Vagina (tissue), 2 donors: Measurements from ENCODE around the gene POTEH. TPM values are rescaled to one million over a fixed set of nuclear protein-coding genes. Genes with fewer than 3 reads are reported as not detected.
"Not testable (repeated sequence)": the region's sequence is repeated elsewhere in the genome, so short reads cannot be mapped to it uniquely, and the experiment has no call there.

ENCODE experiments used
- DNase-seq, 2 donors: peaks; one replicate each; pipeline ENCODE4 v3.0.0-alpha.2; 2017; ENCODE audit errors: extremely low spot score in 2 of 2
- H3K27ac ChIP-seq: fragments of 200-600 bp; sonication (generic); one replicate; pipeline ENCODE4 v1.5.1; 2019
- H3K27me3 ChIP-seq: fragments of 200-600 bp; sonication (generic); one replicate; pipeline ENCODE4 v1.5.1; 2019
- H3K36me3 ChIP-seq, 2 donors: fragments of 200-600 bp; sonication (generic); one replicate each; pipeline ENCODE4 v1.5.1; 2017 to 2019
- H3K4me1 ChIP-seq: fragments of 200-600 bp; sonication (generic); one replicate; pipeline ENCODE4 v1.5.1; 2019
- H3K4me3 ChIP-seq, 2 donors: fragments of 200-600 bp; sonication (generic); 1 replicate in 1 of 2; 2 replicates in 1 of 2; pipeline ENCODE4 v1.5.1; 2016 to 2019
- H3K9me3 ChIP-seq: fragments of 200-600 bp; sonication (generic); one replicate; pipeline ENCODE4 v1.5.1; 2019
- intact Hi-C: fragments of 100-400 bp; cut with DNase I; formaldehyde crosslinking; loops from one replicate; pipeline ENCODE4 v1.15.1; 2023
- small RNA-seq: library from RNA; depleted of rRNA; stranded (forward); fragments of <200 nt; gene quantifications from one replicate; pipeline ENCODE3, GENCODE V24; 2016
- total RNA-seq: library from RNA; depleted of rRNA; stranded (reverse); fragments of >200 nt; gene quantifications from one replicate; pipeline ENCODE4 v1.2.3, GENCODE V29; 2016

POTEH gene
- total RNA-seq, 1 donor from 2014 or later = not detected

DNA sequence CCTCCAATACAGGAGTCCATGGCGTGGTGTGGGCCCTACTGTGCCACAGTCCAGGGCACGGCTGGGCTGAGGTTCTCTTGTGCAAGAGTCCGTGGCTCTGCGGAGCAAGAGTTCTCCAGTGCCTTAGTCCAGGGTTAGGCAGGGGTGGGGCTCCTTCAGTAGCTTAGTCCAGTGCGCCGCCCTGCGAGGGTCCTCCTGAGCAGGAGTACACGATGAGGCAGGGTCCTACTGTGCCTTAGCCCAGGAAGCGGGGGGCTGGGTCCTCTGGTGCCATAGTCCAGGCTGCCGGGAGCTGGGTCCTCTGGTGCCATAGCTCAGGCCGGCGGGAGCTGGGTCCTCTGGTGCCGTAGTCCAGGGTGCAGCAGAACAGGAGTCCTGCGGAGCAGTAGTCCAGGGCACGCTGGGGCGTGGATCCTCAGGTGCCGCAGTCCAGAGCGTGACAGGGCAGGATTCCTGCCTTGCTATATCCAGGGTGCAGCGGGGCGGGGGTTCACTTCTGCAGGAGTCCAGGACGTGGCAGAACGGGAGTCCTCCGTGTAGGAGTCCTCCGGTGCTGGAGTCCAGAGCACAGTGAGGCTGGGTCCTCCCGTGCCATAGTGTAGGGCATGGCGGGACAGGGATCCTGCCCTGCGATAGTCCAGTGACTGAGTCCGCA lies 69.7 kb downstream of the POTEH start:
- H3K36me3 ChIP-seq, H3K27ac ChIP-seq, H3K9me3 ChIP-seq, H3K27me3 ChIP-seq, intact Hi-C loops, H3K4me3 ChIP-seq, DNase-seq, H3K4me1 ChIP-seq: not testable (repeated sequence)

DNA sequence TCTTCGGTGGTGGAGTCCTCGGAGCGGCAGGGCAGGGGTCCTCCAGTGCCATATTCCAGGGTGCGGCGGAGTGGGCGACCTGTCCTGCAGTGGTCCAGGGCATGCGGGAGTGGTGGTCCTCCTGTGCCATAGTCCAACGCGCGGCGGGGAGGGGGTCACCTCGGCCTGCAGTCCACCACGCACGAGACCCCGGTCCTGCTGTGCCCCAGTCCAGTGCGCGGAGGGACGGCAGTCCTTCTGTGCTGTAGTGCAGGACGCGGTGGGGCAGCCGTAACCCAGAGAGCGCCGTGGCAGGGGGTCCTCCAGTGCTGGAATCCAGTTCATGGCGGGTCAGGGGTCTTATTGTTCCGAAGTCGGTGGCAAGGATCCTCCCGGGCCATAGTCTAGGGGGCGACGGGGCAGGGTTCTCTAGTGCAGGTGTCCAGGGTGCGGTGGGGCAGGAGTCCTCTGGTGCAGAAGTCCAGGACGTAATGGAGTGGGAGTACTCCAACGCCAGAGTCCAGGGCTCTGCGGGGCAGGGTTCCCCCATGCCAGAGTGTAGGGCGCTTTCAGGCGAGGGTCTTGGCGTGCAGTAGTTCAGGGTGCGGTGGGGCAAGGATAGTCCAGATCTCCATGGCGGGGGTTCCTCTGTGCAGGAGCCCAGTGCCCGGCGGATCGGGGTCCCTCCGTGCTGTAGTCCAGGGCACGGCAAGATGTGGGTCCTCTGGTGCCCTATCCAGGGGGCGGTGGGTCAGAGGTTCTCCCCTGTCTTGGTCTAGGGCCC lies 70.7 kb downstream of the POTEH start:
- H3K9me3 ChIP-seq, H3K4me3 ChIP-seq, DNase-seq, intact Hi-C loops, H3K27ac ChIP-seq, H3K4me1 ChIP-seq, H3K36me3 ChIP-seq, H3K27me3 ChIP-seq: not testable (repeated sequence)

DNA sequence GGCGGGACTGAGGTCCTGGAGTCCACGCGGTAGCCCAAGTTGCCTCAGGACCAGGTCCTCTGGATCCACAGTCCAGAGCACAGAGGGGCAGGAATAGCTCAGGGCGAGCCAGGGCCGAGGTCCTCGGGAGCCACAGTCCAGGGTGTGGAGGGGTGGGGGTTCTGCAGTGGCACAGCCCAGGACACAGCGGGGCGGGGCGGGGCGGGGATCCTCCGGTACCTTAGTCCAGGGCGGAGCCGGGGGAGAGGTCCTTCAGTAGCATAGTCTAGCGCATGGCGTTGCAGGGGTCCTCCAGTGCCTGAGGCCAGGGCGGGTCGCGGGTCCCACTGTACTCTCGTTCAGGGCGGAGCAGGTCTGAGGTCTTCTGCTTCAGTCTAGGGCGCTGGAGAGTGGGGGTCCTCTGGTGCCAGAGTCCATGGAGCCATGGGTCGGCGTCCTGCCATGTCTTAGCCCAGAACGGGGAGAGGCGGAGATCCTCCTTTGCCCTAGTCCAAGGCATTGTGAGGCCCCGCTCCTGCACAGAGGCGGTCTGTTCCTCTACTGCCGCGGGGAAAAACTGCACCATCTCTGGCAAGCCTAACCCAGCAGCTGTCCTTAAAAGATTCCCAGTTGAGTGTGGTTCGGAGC lies 71.4 kb downstream of the POTEH start:
- intact Hi-C loops, DNase-seq, H3K27ac ChIP-seq, H3K4me3 ChIP-seq, H3K4me1 ChIP-seq, H3K36me3 ChIP-seq, H3K9me3 ChIP-seq, H3K27me3 ChIP-seq: not testable (repeated sequence)

DNA sequence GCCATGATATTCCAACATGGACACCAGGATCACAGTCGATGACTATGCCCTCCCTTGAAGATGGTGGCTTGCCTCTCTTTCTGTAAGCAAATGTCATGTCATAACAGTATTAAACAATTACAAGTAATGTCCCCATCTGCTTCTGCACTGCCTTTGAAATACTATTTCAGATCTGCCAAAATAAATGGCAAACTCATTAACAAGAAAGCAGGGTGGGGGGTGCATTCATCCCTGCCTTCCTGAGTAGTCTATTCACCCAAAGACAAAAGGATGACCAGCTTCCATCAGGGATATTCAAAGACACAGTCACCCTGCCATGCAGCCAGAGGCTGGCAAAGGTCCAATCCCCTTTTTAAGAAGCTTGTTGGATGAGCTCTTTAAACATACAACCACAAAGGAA lies 73.7 kb downstream of the POTEH start:
- DNase-seq, H3K27ac ChIP-seq, intact Hi-C loops, H3K9me3 ChIP-seq, H3K36me3 ChIP-seq, H3K4me1 ChIP-seq, H3K27me3 ChIP-seq, H3K4me3 ChIP-seq: not testable (repeated sequence)

Small RNAs within 50 kb of the gene (small RNA-seq; reads per million reads assigned to genes)
- not detected for gene RNU6-816P

Other genes with a start within 250 kb of the POTEH start
- gene OR11H1, start 161.8 kb upstream of the POTEH start, total RNA-seq = not detected